Esophagus mucosa (tissue), 1 donor: ENCODE results near the gene CAPN9. TPM values are rescaled to one million over a fixed set of nuclear protein-coding genes. Genes with fewer than 3 reads are reported as not detected.

Source experiments
- total RNA-seq: library from RNA; stranded (reverse); gene quantifications from one replicate; pipeline ENCODE4 v1.2.4, GENCODE V29; 2023
- donor health status: DM: yes; HTN: yes; CAD: no.

Gene CAPN9
- total RNA-seq, 1 donor from 2014 or later = not detected

Other genes starting within 250 kb of the CAPN9 start
- gene COG2, start 104.9 kb upstream of the CAPN9 start, total RNA-seq = 16.5 TPM
- gene AGT, start 33.3 kb upstream of the CAPN9 start, total RNA-seq = 0.12 TPM
- 15.1 TPM for gene C1orf198, start 121.1 kb downstream of the CAPN9 start, total RNA-seq
- gene TTC13, start 231.5 kb downstream of the CAPN9 start, total RNA-seq = 6.6 TPM
- gene ARV1, start 231.7 kb downstream of the CAPN9 start, total RNA-seq = 17.3 TPM